ENCODE data around the gene C19orf81.

- TF ChIP-seq CTCF (IDR thresholded peaks at IDR 0.05) (peak; percentile 38 to 51 (median 46)), POLR2A (IDR thresholded peaks at IDR 0.05) (no peak)
These were observed 20.3 kb downstream of the C19orf81 start for GRCh38 chr19:50669302-50670101.
